Neural cell (in vitro differentiated cells): ENCODE measurements around the gene AURKA. TPM values are rescaled to one million over a fixed set of nuclear protein-coding genes. Genes with fewer than 3 reads are reported as not detected.

Source experiments
- H2AFZ ChIP-seq: fragments of 200-600, 300-800 bp; sonication (generic), shearing (Covaris generic); 2 replicates; pipeline ENCODE4 v1.6.0; 2014; ENCODE audit warnings: low read depth, mild to moderate bottlenecking, antibody characterized with exemption, low read length, moderate library complexity
- H3F3A ChIP-seq: fragments of 200-600 bp; shearing (Covaris generic); 2 replicates; pipeline ENCODE4 v1.6.1; 2016; ENCODE audit warnings: mild to moderate bottlenecking, moderate library complexity, mixed read lengths, antibody characterized with exemption, low read length; ENCODE audit not compliant: insufficient read depth, poor library complexity, severe bottlenecking
- H3K27ac ChIP-seq: fragments of 200-600, 300-800 bp; sonication (generic), shearing (Covaris generic); 2 replicates; pipeline ENCODE4 v1.5.1; 2014; ENCODE audit warnings: mild to moderate bottlenecking, low read length, moderate library complexity
- H3K27me3 ChIP-seq: fragments of 300-800, 200-600 bp; sonication (generic), shearing (Covaris generic); 2 replicates; pipeline ENCODE4 v1.6.0; 2014; ENCODE audit warnings: mild to moderate bottlenecking, low read depth, low read length, moderate library complexity; ENCODE audit not compliant: insufficient read depth
- H3K36me3 ChIP-seq: fragments of 300-800, 200-600 bp; sonication (generic), shearing (Covaris generic); 2 replicates; pipeline ENCODE4 v1.5.1; 2014; ENCODE audit warnings: mild to moderate bottlenecking, antibody characterized with exemption, low read length, moderate library complexity; ENCODE audit not compliant: insufficient read depth
- H3K4me2 ChIP-seq: fragments of 300-800, 200-600 bp; sonication (generic), shearing (Covaris generic); 2 replicates; pipeline ENCODE4 v1.6.0; 2014; ENCODE audit warnings: mild to moderate bottlenecking, low read length
- H3K4me3 ChIP-seq: fragments of 300-800, 200-600 bp; sonication (generic), shearing (Covaris generic); 2 replicates; pipeline ENCODE4 v1.5.1; 2014; ENCODE audit warnings: mild to moderate bottlenecking, low read length, moderate library complexity
- H3K79me2 ChIP-seq: fragments of 200-600 bp; shearing (Covaris generic); replicated peaks from 2 replicates; pipeline ENCODE4 v1.6.0; 2014; ENCODE audit warnings: mild to moderate bottlenecking, low read length, moderate library complexity; ENCODE audit not compliant: insufficient read depth
- H3K9ac ChIP-seq: fragments of 300-800, 200-600 bp; sonication (generic), shearing (Covaris generic); 2 replicates; pipeline ENCODE4 v1.6.1; 2016; ENCODE audit warnings: mild to moderate bottlenecking, low read length, mixed read lengths
- H3K9me2 ChIP-seq: fragments of 200-600 bp; shearing (Covaris generic); 2 replicates; pipeline ENCODE4 v1.6.1; 2016; ENCODE audit warnings: mild to moderate bottlenecking, low read length, mixed read lengths; ENCODE audit not compliant: insufficient read depth
- H3K9me3 ChIP-seq: fragments of 200-600, 300-800 bp; sonication (generic), shearing (Covaris generic); 2 replicates; pipeline ENCODE4 v1.6.1; 2016; ENCODE audit warnings: mild to moderate bottlenecking, mixed run types, low read length, moderate library complexity, mixed read lengths
- H4K20me1 ChIP-seq: fragments of 200-600 bp; shearing (Covaris generic); 2 replicates; pipeline ENCODE4 v1.6.1; 2016; ENCODE audit warnings: mild to moderate bottlenecking, mixed run types; ENCODE audit not compliant: insufficient read depth
- EP300 ChIP-seq: fragments of 450-650 bp; conservative IDR thresholded peaks from 2 replicates; pipeline ENCODE4 v1.6.1; 2014; ENCODE audit warnings: antibody characterized with exemption, mild to moderate bottlenecking, moderate library complexity; ENCODE audit not compliant: poor library complexity, severe bottlenecking
- EZH2 ChIP-seq: fragments of 200-600, 300-800 bp; shearing (Covaris generic), sonication (generic); IDR thresholded peaks from 2 replicates; pipeline ENCODE4 v1.6.1; 2014; ENCODE audit warnings: antibody characterized with exemption, low read length, borderline replicate concordance, mild to moderate bottlenecking; ENCODE audit not compliant: insufficient read depth, poor library complexity, severe bottlenecking
- MXI1 ChIP-seq: fragments of 450-650 bp; conservative IDR thresholded peaks from 2 replicates; pipeline ENCODE4 v1.6.1; 2014; ENCODE audit warnings: antibody characterized with exemption, mild to moderate bottlenecking; ENCODE audit not compliant: poor library complexity, severe bottlenecking
- POLR2AphosphoS5 ChIP-seq: IDR thresholded peaks from 2 replicates; pipeline ENCODE4 v1.6.1; 2012
- RAD21 ChIP-seq: fragments of 450-650 bp; conservative IDR thresholded peaks from 2 replicates; pipeline ENCODE4 v1.6.1; 2014; ENCODE audit warnings: antibody characterized with exemption, mild to moderate bottlenecking, moderate library complexity
- SMC3 ChIP-seq: fragments of 450-650 bp; conservative IDR thresholded peaks from 2 replicates; pipeline ENCODE4 v1.6.1; 2014; ENCODE audit warnings: antibody characterized with exemption, mild to moderate bottlenecking, moderate library complexity; ENCODE audit not compliant: poor library complexity
- TAF1 ChIP-seq: IDR thresholded peaks from 2 replicates; pipeline ENCODE4 v1.6.1; 2012; ENCODE audit warnings: low read depth
- polyA plus RNA-seq: library from polyadenylated mRNA; depleted of rRNA; stranded (reverse); fragments of >200 nt; gene quantifications from 2 replicates; pipeline ENCODE4 v1.2.3, GENCODE V29; 2014
- TF ChIP-seq, protein P1 (sequence below): fragments of 450-650 bp; IDR thresholded peaks from 2 replicates; pipeline ENCODE4 v1.5.1; 2014; ENCODE audit warnings: antibody characterized with exemption, mild to moderate bottlenecking, moderate library complexity; ENCODE audit not compliant: poor library complexity, severe bottlenecking
- TF ChIP-seq, protein P2 (sequence below): IDR thresholded peaks from 2 replicates; pipeline ENCODE4 v1.6.1; 2012; ENCODE audit warnings: borderline replicate concordance

Gene AURKA
- polyA plus RNA-seq, 1 donor from 2014 or later = 2.5 TPM

DNA sequence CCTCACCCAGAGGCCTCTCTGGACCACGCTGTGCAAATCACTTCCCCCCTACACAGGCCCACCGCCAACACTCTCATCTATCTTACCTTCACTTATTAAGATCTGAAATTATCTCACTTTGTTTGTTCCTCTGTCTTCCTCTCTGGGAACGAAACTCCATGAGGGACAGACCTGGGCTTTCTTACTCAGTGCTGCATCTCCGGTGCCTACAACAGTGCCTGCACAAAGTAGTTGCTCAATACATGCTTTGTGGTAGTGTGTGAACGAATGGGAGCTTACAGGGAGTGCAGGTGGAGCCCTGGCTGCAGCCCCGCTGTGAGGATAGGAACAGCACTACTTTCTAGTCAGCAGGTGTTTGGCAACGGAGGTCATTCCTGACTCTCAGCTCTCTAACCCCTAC is 25.4 kb upstream of the AURKA start:
- Histone ChIP-seq H4K20me1 (no peaks in the 10 kb centered on the region), H3K36me3 (no peaks in the 10 kb centered on the region), H3F3A (no peaks in the 10 kb centered on the region), H3K9ac (no peak overlapping the region), H3K4me3 (no peak overlapping the region), H3K27me3 (no peaks in the 10 kb centered on the region), H3K9me2 (no peaks in the 10 kb centered on the region), H3K27ac (no peak overlapping the region), H3K79me2 (no peaks in the 10 kb centered on the region), H2AFZ (no peak overlapping the region), H3K9me3 (no peaks in the 10 kb centered on the region), H3K4me2 (no peak overlapping the region)
- TF ChIP-seq POLR2AphosphoS5 (no peak), TAF1 (no peak), SMC3 (no peak), RAD21 (no peak), EZH2 (no peak), EP300 (no peak), MXI1 (no peak)
- TF ChIP-seq, protein P1, sequence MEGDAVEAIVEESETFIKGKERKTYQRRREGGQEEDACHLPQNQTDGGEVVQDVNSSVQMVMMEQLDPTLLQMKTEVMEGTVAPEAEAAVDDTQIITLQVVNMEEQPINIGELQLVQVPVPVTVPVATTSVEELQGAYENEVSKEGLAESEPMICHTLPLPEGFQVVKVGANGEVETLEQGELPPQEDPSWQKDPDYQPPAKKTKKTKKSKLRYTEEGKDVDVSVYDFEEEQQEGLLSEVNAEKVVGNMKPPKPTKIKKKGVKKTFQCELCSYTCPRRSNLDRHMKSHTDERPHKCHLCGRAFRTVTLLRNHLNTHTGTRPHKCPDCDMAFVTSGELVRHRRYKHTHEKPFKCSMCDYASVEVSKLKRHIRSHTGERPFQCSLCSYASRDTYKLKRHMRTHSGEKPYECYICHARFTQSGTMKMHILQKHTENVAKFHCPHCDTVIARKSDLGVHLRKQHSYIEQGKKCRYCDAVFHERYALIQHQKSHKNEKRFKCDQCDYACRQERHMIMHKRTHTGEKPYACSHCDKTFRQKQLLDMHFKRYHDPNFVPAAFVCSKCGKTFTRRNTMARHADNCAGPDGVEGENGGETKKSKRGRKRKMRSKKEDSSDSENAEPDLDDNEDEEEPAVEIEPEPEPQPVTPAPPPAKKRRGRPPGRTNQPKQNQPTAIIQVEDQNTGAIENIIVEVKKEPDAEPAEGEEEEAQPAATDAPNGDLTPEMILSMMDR = no peak
- TF ChIP-seq, protein P2, sequence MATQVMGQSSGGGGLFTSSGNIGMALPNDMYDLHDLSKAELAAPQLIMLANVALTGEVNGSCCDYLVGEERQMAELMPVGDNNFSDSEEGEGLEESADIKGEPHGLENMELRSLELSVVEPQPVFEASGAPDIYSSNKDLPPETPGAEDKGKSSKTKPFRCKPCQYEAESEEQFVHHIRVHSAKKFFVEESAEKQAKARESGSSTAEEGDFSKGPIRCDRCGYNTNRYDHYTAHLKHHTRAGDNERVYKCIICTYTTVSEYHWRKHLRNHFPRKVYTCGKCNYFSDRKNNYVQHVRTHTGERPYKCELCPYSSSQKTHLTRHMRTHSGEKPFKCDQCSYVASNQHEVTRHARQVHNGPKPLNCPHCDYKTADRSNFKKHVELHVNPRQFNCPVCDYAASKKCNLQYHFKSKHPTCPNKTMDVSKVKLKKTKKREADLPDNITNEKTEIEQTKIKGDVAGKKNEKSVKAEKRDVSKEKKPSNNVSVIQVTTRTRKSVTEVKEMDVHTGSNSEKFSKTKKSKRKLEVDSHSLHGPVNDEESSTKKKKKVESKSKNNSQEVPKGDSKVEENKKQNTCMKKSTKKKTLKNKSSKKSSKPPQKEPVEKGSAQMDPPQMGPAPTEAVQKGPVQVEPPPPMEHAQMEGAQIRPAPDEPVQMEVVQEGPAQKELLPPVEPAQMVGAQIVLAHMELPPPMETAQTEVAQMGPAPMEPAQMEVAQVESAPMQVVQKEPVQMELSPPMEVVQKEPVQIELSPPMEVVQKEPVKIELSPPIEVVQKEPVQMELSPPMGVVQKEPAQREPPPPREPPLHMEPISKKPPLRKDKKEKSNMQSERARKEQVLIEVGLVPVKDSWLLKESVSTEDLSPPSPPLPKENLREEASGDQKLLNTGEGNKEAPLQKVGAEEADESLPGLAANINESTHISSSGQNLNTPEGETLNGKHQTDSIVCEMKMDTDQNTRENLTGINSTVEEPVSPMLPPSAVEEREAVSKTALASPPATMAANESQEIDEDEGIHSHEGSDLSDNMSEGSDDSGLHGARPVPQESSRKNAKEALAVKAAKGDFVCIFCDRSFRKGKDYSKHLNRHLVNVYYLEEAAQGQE = no peak

DNA sequence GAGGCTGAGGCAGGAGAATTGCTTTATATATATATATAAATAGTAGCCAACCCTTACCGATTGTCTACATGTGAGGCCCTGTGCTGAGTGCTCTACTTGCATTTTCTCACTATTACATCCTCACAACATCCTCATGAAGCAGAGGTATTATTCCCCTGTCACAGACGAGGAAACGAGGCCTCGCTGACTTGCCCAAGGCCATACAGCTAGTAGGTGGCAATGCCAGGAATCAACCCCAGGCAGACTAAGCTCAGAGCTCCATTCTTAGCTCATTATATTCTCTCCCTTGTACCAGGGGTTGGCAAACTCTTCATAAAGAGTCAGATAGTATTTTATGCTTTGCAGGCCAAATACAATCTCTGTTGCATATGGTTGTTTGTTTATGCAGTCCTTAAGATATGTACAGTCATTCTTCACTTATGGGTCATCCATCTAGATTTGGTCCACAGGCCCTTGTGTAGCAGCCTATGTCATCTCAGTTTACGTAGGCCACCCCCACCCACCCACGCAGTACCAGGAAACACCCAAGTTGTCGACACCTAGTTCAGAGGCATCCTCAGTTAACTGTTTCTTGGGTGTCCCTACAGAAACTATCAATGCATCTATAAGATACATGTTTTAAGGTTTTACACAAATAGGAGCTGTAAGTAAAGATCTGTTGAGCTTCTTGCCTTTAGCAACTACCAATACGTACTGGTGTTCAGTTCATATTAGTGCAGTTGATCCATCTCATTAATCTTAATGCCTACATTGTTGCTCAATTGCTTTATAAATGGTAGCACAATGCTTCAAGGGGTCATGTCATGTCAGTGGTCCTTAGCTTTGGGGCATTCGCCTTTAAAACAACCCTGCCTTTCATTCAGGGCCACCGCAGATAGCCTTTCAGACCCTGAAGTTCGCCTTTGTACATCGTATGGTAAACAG is 23.1 kb upstream of the AURKA start:
- no peaks in the 10 kb centered on the region for H3K9me3 ChIP-seq
- H3K9ac ChIP-seq = no peak overlapping the region
- no peak overlapping the region for H3K27ac ChIP-seq
- H3K4me3 ChIP-seq = no peak overlapping the region
- no peak overlapping the region for H2AFZ ChIP-seq
- H3K79me2 ChIP-seq = no peaks in the 10 kb centered on the region
- no peak overlapping the region for H3K4me2 ChIP-seq
- H3K27me3 ChIP-seq = no peaks in the 10 kb centered on the region
- no peaks in the 10 kb centered on the region for H3K9me2 ChIP-seq
- H4K20me1 ChIP-seq = no peaks in the 10 kb centered on the region
- no peaks in the 10 kb centered on the region for H3K36me3 ChIP-seq
- no peak for TF ChIP-seq POLR2AphosphoS5
- no peaks in the 10 kb centered on the region for H3F3A ChIP-seq
